ENCODE measurements around the gene HSPB7.

GRCh38 chr1:15974855-15975254 lies 43.0 kb downstream of the HSPB7 start:
- no peak for TF ChIP-seq ZNF513 (tag by site-specific recombination; IDR thresholded peaks at IDR 0.05)
- TF ChIP-seq CTCF (tag by site-specific recombination; IDR thresholded peaks at IDR 0.05) = no peak
- no peak for TF ChIP-seq SP2 (tag by site-specific recombination; IDR thresholded peaks at IDR 0.05)
- no peak for TF ChIP-seq ZFP37 (tag by site-specific recombination; IDR thresholded peaks at IDR 0.05)
- no peak for TF ChIP-seq ZBTB10 (tag by site-specific recombination; IDR thresholded peaks at IDR 0.05)
- TF ChIP-seq ZNF654 (tag by site-specific recombination; IDR thresholded peaks at IDR 0.05; ENCODE audit: low read depth) = no peak
- TF ChIP-seq MYNN (tag by site-specific recombination; IDR thresholded peaks at IDR 0.05; ENCODE audit: borderline replicate concordance) = no peak
- no peak for TF ChIP-seq YY1 (tag by site-specific recombination; IDR thresholded peaks at IDR 0.05)

All from HEK293 (cell line).